Thyroid gland (tissue), 4 donors: ENCODE results near the gene SHANK2.

Experiments used
- CTCF ChIP-seq, 6 experiments: fragments of 200-600 bp in 3 of 6; fragments of 450-650 bp in 3 of 6; sonication (generic) in 3 of 6; IDR thresholded peaks; one replicate each; pipeline ENCODE4 v1.5.1; 2016 to 2019; ENCODE audit warnings: antibody characterized with exemption in 6 of 6, mild to moderate bottlenecking in 2 of 6, inconsistent platforms in 1 of 6, moderate library complexity in 1 of 6
- POLR2A ChIP-seq, 2 donors: fragments of 450-650 bp; IDR thresholded peaks; one replicate each; pipeline ENCODE4 v1.6.1; 2017; ENCODE audit warnings: antibody characterized with exemption in 2 of 2, mild to moderate bottlenecking in 2 of 2, moderate library complexity in 1 of 2

- TF ChIP-seq CTCF (IDR thresholded peaks at IDR 0.05) (no peak), POLR2A (IDR thresholded peaks at IDR 0.05) (no peak)
Observed at GRCh38 chr11:71228961-71229360, 23.4 kb downstream of the SHANK2 start.
